K562 (cell line): ENCODE measurements around the gene OXT. TPM values are rescaled to one million over a fixed set of nuclear protein-coding genes. Genes with fewer than 3 reads are reported as not detected.

ENCODE experiments used
- ATAC-seq: fragments of 200-7000 bp; cut with Tn5 transposase; 3 replicates; pipeline ENCODE4 v1.9.1; 2020; ENCODE audit warnings: moderate library complexity
- BruUV-seq: library from RNA; stranded (reverse); fragments of 400-500 nt; replicated peaks from 2 replicates; lab custom pipeline; 2021; lab: Mats Ljungman, UMichigan
- CTCF ChIA-PET: fragments of 300-600 bp; formaldehyde crosslinking; extraction: SDS; loops from one replicate; lab custom pipeline; 2021; ENCODE audit warnings: low intra/inter-chr PET ratio; lab: Yijun Ruan, JAX
- POLR2A ChIA-PET: fragments of 300-600, 350-650 bp; sonication (Branson Sonifier 250); formaldehyde crosslinking; extraction: SDS; loops from one replicate; lab custom pipeline; 2021; ENCODE audit warnings: antibody characterized with exemption, inconsistent platforms; lab: Yijun Ruan, JAX
- DNase-seq, 4 experiments: peaks; one replicate each; pipeline versions ENCODE4 v3.0.0 to v3.0.0-alpha.2; 2011 to 2018; ENCODE audit warnings: low spot score in 3 of 4, mixed read lengths in 3 of 4; ENCODE audit errors: extremely low read depth in 1 of 4
- FAIRE-seq: peaks from 2 replicates; lab custom pipeline; 2011; peaks lifted over from hg19 to GRCh38; lab: Jason Lieb, UNC
- H2AFZ ChIP-seq: 2 replicates; pipeline ENCODE4 v1.6.0; 2011; ENCODE audit warnings: low read depth, low read length, control low read depth, inconsistent platforms
- H3K27ac ChIP-seq: fragments of 200-600 bp; 3 replicates; pipeline ENCODE4 v1.8.0; 2011; ENCODE audit warnings: low read depth, mild to moderate bottlenecking, control low read depth, inconsistent platforms, low read length, moderate library complexity, mixed read lengths; ENCODE audit errors: extremely low read depth
- H3K27me3 ChIP-seq, 2 experiments: fragments of 300-600 bp in 1 of 2; 2 replicates in 1 of 2; 3 replicates in 1 of 2; pipeline versions ENCODE4 v1.6.0 to v1.8.0; 2011; ENCODE audit warnings: inconsistent platforms in 2 of 2, low read length in 2 of 2, mild to moderate bottlenecking in 1 of 2, mixed read lengths in 1 of 2, moderate library complexity in 1 of 2; ENCODE audit not compliant: control insufficient read depth in 2 of 2, insufficient read depth in 2 of 2
- H3K36me3 ChIP-seq: fragments of 300-600 bp; 3 replicates; pipeline ENCODE4 v1.8.0; 2011; ENCODE audit warnings: mild to moderate bottlenecking, low read length, inconsistent platforms; ENCODE audit not compliant: control insufficient read depth, insufficient read depth
- H3K4me1 ChIP-seq, 2 experiments: fragments of 200-600 bp in 1 of 2; replicated peaks in 1 of 2; 2 replicates in 1 of 2; 3 replicates in 1 of 2; pipeline versions ENCODE4 v1.5.1 to v1.8.0; 2011; ENCODE audit warnings: inconsistent platforms in 2 of 2, low read length in 2 of 2, mild to moderate bottlenecking in 1 of 2, mixed read lengths in 1 of 2, moderate library complexity in 1 of 2; ENCODE audit not compliant: control insufficient read depth in 2 of 2, insufficient read depth in 2 of 2
- H3K4me2 ChIP-seq: 2 replicates; pipeline ENCODE4 v1.6.1; 2011; ENCODE audit warnings: low read length, control low read depth, inconsistent platforms, mixed read lengths; ENCODE audit not compliant: insufficient read depth
- H3K4me3 ChIP-seq: fragments of 200-600 bp; sonication (generic), shearing (Covaris generic); 2 replicates; pipeline ENCODE4 v1.5.1; 2016; ENCODE audit warnings: control low read depth, inconsistent platforms
- H3K79me2 ChIP-seq: fragments of 200-600 bp; 3 replicates; pipeline ENCODE4 v1.8.0; 2011; ENCODE audit warnings: low read length, inconsistent platforms; ENCODE audit not compliant: control insufficient read depth, insufficient read depth
- H3K9ac ChIP-seq, 2 experiments: 2 replicates each; pipeline versions ENCODE4 v1.6.0 to v1.6.1; 2011; ENCODE audit warnings: low read depth in 2 of 2, low read length in 2 of 2, control low read depth in 1 of 2, inconsistent platforms in 1 of 2, mild to moderate bottlenecking in 1 of 2, mixed read lengths in 1 of 2; ENCODE audit not compliant: insufficient read depth in 1 of 2
- H3K9me1 ChIP-seq: one replicate; pipeline ENCODE4 v1.6.0; 2011; ENCODE audit warnings: inconsistent platforms, mild to moderate bottlenecking, low read length, moderate library complexity; ENCODE audit not compliant: control insufficient read depth, insufficient read depth
- H3K9me3 ChIP-seq: replicated peaks from 2 replicates; pipeline ENCODE4 v1.5.1; 2011; ENCODE audit warnings: low read depth, low read length, inconsistent platforms; ENCODE audit not compliant: control insufficient read depth, insufficient read depth
- H4K20me1 ChIP-seq: replicated peaks from 2 replicates; pipeline ENCODE4 v1.6.1; 2011; ENCODE audit warnings: low read length, inconsistent platforms, mixed read lengths; ENCODE audit not compliant: control insufficient read depth, insufficient read depth
- BCLAF1 ChIP-seq, 2 experiments: fragments of 450-650 bp in 1 of 2; IDR thresholded peaks; 2 replicates each; pipeline ENCODE4 v1.6.1; 2011 to 2017; ENCODE audit warnings: low read depth in 2 of 2, antibody characterized with exemption in 1 of 2, borderline replicate concordance in 1 of 2, low read length in 1 of 2, mild to moderate bottlenecking in 1 of 2, mixed read lengths in 1 of 2; ENCODE audit not compliant: control insufficient read depth in 1 of 2
- CREB5 ChIP-seq: fragments of 250-450 bp; sonication (Bioruptor Pico); IDR thresholded peaks from 2 replicates; pipeline ENCODE4 v1.5.0; 2020; ENCODE audit warnings: mild to moderate bottlenecking
- FOXJ2 ChIP-seq: fragments of 200-800 bp; sonication (Bioruptor generic); IDR thresholded peaks from 2 replicates; pipeline ENCODE4 v1.6.1; 2016; ENCODE audit warnings: missing genetic modification characterization, missing compliant biosample characterization
- FOXK1 ChIP-seq: sonication (generic); formaldehyde crosslinking; IDR thresholded peaks from 2 replicates; pipeline ENCODE4 v1.8.0; 2022; ENCODE audit warnings: missing genetic modification reagents, mild to moderate bottlenecking, borderline replicate concordance
- ZNF174 ChIP-seq: fragments of 250-450 bp; sonication (Bioruptor Pico); IDR thresholded peaks from 2 replicates; pipeline ENCODE4 v1.4.0; 2020; ENCODE audit warnings: mild to moderate bottlenecking
- ZNF232 ChIP-seq: sonication (generic); formaldehyde crosslinking; IDR thresholded peaks from 2 replicates; pipeline ENCODE4 v1.8.0; 2022; ENCODE audit warnings: mild to moderate bottlenecking, missing genetic modification reagents
- ZNF280B ChIP-seq: fragments of 250-450 bp; sonication (Bioruptor Pico); IDR thresholded peaks from 2 replicates; pipeline ENCODE4 v1.5.1; 2021; ENCODE audit warnings: mild to moderate bottlenecking
- ZNF589 ChIP-seq: fragments of 200-800 bp; sonication (Bioruptor generic); IDR thresholded peaks from 2 replicates; pipeline ENCODE4 v1.6.1; 2016; ENCODE audit warnings: low read depth, missing genetic modification characterization, missing compliant biosample characterization
- WGBS: fragments of 100-300 bp; shearing (Covaris generic); methylation state at CpG from one replicate; pipeline ENCODE4 v1.1.6; 2016; ENCODE audit warnings: low coverage, mixed read lengths; ENCODE audit not compliant: insufficient coverage; ENCODE audit errors: missing lambda C conversion rate; 5-methylcytosine and 5-hydroxymethylcytosine counted together
- in situ Hi-C: fragments of 300-500 bp; cut with MboI; formaldehyde crosslinking; loops from 4 replicates; pipeline ENCODE4 v1.15.0; 2018; ENCODE audit warnings: inconsistent platforms, mixed read lengths
- intact Hi-C: fragments of 100-400 bp; cut with micrococcal nuclease; formaldehyde crosslinking; loops from 2 replicates; pipeline ENCODE4 v1.14.2; 2022
- polyA plus RNA-seq, 8 experiments: library from polyadenylated mRNA; depleted of rRNA in 4 of 8; stranded (reverse) in 5 of 8; unstranded in 3 of 8; fragments of >200 nt; fragmentation: Nextera tagmentation in 2 of 8; fragmentation: Illumina TruSeq in 1 of 8; extraction: Ambion mirVana in 2 of 8; extraction: Trizol in 1 of 8; gene quantifications; 2 replicates each; pipeline versions ENCODE4 v1.2.1 to v1.2.3, GENCODE V29; 2011 to 2014; ENCODE audit warnings: inconsistent platforms in 1 of 8, missing spikeins in 1 of 8
- total RNA-seq, 7 experiments: library from RNA; depleted of rRNA in 6 of 7; stranded (reverse); fragments of >200 nt in 6 of 7; fragmentation: Illumina TruSeq in 2 of 7; extraction: Trizol in 2 of 7; gene quantifications; 2 replicates each; pipeline versions ENCODE4 v1.2.1 to v1.2.3, GENCODE V29; 2011 to 2021; ENCODE audit warnings: low replicate concordance in 1 of 7
- TF ChIP-seq, protein P1 (sequence below): sonication (generic); formaldehyde crosslinking; IDR thresholded peaks from 2 replicates; pipeline ENCODE4 v1.5.0; 2020; ENCODE audit warnings: missing genetic modification reagents

OXT gene
- total and polyA plus RNA-seq, 9 of the 15 experiments (the other 6 are each of a cell fraction or from before 2014, with no cell fraction given), result not detected

DNA sequence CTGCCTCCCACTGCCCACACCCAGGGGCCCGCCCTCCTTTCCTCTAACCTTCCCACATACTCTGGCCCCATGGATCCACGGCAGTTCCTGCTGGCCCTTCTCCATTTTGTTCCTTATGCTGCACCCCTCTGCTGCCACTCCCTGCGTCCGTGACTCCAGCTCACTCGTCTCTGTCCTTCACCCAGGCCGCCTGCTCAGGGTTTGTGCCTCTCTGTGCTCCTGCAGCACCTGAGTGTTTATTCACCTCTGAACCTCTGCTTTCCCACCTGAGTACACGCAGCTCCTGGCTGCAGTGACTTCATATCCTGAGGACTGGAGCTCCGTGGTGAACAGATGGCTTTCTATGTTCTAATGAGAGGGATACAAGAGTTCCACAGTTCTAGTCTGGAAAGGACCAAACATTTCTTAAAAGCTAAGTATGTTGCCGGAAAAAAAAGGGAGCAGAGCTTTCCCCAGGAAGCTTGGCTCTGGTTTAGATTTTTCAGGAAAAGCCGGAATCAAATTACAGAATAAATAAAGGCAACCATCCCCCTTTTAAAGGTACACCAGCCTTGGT, 29.5 kb upstream of the OXT start:
- peak overlapping the region in 1 of 2 experiments; percentile 52; a peak in 1 of 4 replicates for H3K9ac ChIP-seq
- H3K4me2 ChIP-seq, result no peak overlapping the region
- no peaks in the 10 kb centered on the region for H3K9me3 ChIP-seq
- peaks cover 11% of the 10 kb centered on the region for H3K79me2 ChIP-seq
- POLR2A ChIA-PET, result interaction anchor here (0.6 kb wide), 1 partner anchor 27 kb away, joined by 3 read pairs; no protein-coding TSS in a partner anchor
- H3K4me1 ChIP-seq, result peaks cover 15 to 21% of the 10 kb centered on the region in 2 experiments; a peak in 4 of 5 replicates
- H3K27ac ChIP-seq, result no peak overlapping the region
- CTCF ChIA-PET, result no interaction called here
- no peaks in the 10 kb centered on the region for H3K9me1 ChIP-seq
- H3K27me3 ChIP-seq, result no peaks in the 10 kb centered on the region
- FAIRE-seq (no peak), ATAC-seq (no peak), DNase-seq (no peak)
- in situ Hi-C loops (no loop called here), intact Hi-C loops (no loop called here)
- H3K4me3 ChIP-seq, result no peak overlapping the region
- TF ChIP-seq FOXJ2 (tag) (no peak), ZNF589 (CRISPR knock-in tag) (no peak), BCLAF1 (IDR thresholded peaks at IDR 0.05; ENCODE audit: borderline replicate concordance in 1 of 2, control insufficient read depth in 1 of 2, low read depth in 2 of 2, low read length in 1 of 2) (no peak), FOXK1 (CRISPR knock-in tag) (no peak), CREB5 (CRISPR knock-in tag) (no peak), ZNF280B (CRISPR knock-in tag) (no peak), ZNF232 (CRISPR knock-in tag) (no peak), ZNF174 (CRISPR knock-in tag) (no peak)
- TF ChIP-seq, protein P1, sequence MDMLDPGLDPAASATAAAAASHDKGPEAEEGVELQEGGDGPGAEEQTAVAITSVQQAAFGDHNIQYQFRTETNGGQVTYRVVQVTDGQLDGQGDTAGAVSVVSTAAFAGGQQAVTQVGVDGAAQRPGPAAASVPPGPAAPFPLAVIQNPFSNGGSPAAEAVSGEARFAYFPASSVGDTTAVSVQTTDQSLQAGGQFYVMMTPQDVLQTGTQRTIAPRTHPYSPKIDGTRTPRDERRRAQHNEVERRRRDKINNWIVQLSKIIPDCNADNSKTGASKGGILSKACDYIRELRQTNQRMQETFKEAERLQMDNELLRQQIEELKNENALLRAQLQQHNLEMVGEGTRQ (CRISPR knock-in tag), result no peak
- WGBS, result 76% methylated on average over 8 of the region's 10 CpGs
- no peaks in the 10 kb centered on the region for H4K20me1 ChIP-seq
- no TSS peak for BruUV-seq
- H2AFZ ChIP-seq, result no peak overlapping the region
- H3K36me3 ChIP-seq, result peaks cover 41% of the 10 kb centered on the region; the same call in 2 of the 3 replicates
